ENCODE measurements around the gene NRIP1.

- no peak for TF ChIP-seq CTCF (IDR thresholded peaks at IDR 0.05)
- no peak for TF ChIP-seq EZH2 (IDR thresholded peaks at IDR 0.05; ENCODE audit: borderline replicate concordance, insufficient read depth, low read depth, low read length, poor library complexity, severe bottlenecking)
These were observed 153.4 kb downstream of the NRIP1 start for GRCh38 chr21:14911351-14911750.

Measured in B cell (primary cell).